Occipital lobe (tissue), 2 donors: Measurements from ENCODE around the gene IGF2. TPM values are rescaled to one million over a fixed set of nuclear protein-coding genes. Genes with fewer than 3 reads are reported as not detected.

Source experiments
- DNase-seq: peaks from one replicate; lab custom pipeline; 2025; lab: John Stamatoyannopoulos, UW
- total RNA-seq: library from RNA; depleted of rRNA; stranded (reverse); fragments of >200 nt; gene quantifications from one replicate; pipeline ENCODE4 v1.2.3, GENCODE V29; 2014

The IGF2 gene
- total RNA-seq, 1 donor from 2014 or later, result 25.6 TPM

GRCh38 chr11:2169626-2170570, 30.7 kb upstream of the IGF2 start:
- no peak for DNase-seq

- no peak for DNase-seq
Measured at GRCh38 chr11:2169005-2169378, 29.8 kb upstream of the IGF2 start.

- DNase-seq, result no peak
Measured at GRCh38 chr11:2168286-2169004, 29.3 kb upstream of the IGF2 start.

DNA sequence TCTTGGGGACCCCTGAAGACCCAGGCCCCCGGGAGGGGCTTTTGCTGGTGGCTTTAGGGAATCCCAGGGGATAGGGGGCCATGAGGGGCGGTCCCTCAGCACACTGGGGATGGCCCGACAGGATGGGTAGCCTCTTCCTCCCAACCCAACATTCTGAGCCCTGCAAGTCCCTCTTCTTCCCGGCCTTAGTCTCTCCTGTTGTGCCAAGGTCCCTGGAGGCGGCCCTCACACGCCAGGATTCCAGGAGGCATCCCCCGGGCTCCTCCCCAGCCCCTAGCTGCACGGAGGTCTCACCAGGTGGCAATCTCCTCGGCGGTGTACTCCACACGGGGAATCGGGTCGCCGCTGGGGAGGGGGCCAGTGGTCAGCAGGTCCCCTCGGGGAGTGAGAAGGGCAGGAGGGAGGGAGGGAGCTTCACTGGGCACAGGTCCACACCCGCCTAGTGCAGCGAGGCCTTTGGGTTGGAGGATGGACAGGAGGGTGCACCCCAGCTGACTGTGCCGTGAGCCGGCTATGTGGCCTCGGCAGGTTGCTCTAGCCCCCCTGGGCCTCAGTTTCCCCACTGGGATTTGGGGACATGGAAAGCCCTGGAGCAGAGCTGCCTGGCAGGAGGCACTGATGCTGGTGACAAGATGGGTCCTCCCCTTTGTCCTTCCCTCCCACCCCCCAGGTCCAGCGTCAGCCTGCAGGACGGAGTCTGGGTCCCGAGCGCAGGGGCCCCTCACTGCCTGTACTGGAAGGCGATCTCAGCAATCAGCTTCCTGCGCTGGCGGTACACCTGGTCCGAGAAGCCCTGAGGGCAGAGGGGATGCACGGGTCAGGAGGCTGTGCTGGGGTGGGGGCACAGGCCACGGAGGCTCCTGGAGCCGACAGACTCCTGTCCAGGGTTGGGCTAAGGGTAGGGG, 28.2 kb upstream of the IGF2 start:
- no peak for DNase-seq

DNA sequence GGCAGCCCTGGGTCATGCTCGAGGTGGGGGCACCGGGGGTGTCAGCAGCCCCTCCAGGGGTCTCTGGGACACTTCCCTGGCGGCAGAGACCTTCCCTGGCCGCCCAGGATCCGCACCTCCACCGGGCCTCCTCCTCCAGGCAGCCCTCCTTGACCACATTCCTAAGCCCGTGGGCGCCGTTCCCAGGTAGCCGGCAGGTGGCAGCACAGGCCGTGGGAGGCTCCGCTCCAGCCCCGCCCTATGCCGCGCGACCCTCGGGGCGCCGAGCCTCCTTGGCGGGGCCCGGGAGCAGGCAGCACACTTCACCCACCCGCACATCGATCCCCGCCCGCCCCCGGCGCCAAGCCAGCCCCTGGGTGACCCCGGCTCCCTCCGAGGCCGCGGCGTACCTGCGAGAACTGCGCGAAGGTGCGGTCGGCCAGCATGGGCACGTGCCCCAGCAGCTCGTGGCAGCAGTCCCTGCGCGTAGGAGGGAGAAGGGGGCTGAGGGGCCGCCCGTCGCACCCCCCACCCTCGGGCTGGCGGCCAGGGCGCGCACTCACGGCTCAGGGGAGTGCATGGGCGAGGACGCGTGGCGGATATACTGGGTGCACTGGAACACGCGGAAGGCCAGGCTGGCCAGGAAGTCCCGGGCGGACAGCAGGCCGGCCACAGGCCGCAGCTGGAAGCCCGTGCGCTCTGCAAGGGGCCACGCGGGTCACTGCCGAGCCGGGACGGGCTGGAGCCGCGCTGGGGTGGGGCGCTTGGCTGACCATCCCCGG, 27.1 kb upstream of the IGF2 start:
- no peak for DNase-seq

GRCh38 chr11:2165571-2165970, 26.4 kb upstream of the IGF2 start:
- DNase-seq, result no peak

- DNase-seq, result no peak
Measured at GRCh38 chr11:2164861-2165555, 25.8 kb upstream of the IGF2 start.

DNA sequence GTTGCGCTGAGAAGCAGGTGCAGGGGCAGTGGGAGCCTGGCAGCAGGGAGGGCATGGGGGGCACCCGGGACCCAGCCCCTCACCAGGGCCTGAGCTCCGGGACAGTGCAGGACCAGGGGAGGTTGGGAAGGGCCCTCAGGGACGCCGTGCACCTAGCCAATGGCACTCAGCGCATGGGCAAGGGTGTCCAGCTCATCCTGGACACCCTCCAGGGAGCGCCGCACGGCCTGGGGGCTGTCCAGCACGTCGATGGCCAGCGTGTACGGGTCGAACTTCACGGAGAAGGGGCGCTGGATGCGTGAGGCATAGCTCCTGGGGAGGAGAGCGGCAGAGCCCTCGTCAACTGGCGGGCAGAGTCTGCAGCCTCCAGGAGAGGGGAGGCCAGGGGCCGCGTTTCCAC, 24.9 kb upstream of the IGF2 start:
- DNase-seq, result no peak

DNA sequence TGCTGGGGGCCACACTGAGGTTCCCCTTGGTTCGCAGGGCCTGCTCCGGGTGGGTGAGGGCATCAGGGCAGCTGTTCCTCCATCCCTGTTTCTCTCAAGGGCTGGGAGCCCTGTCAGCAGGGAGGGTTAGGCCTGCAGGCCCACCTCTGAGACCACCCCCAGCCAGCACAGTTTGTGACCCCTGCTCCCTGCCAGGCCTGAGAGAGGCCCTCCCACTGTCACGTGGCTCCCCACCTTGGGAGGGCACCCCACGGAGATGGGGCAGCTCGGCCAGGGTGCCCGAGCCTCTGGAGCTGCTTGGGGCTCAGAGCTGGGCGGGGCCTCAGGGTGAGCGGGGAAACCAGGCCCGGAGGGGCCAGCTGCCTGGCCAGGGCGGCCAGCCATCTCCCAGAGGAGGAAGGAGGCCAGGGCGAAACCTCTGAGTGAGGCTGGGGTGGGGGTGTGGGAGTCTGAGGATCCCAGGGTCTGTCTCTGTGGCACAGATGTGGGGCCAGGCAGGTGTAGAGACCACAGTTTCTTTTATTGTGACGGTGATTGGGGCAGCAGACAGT, 24.3 kb upstream of the IGF2 start:
- no peak for DNase-seq

- no peak for DNase-seq
Measured at GRCh38 chr11:2160736-2161259, 21.6 kb upstream of the IGF2 start, which contains the start of gene INS. Gene INS, minus strand, starts transcription at chr11:2161209. Its CDS starts 238 bp downstream, at chr11:2160971.

GRCh38 chr11:2159536-2160413, 20.6 kb upstream of the IGF2 start:
- no peak for DNase-seq

GRCh38 chr11:2158966-2159365, 19.8 kb upstream of the IGF2 start:
- no peak for DNase-seq

- no peak for DNase-seq
Measured at GRCh38 chr11:2158296-2158737, 19.1 kb upstream of the IGF2 start.

DNA sequence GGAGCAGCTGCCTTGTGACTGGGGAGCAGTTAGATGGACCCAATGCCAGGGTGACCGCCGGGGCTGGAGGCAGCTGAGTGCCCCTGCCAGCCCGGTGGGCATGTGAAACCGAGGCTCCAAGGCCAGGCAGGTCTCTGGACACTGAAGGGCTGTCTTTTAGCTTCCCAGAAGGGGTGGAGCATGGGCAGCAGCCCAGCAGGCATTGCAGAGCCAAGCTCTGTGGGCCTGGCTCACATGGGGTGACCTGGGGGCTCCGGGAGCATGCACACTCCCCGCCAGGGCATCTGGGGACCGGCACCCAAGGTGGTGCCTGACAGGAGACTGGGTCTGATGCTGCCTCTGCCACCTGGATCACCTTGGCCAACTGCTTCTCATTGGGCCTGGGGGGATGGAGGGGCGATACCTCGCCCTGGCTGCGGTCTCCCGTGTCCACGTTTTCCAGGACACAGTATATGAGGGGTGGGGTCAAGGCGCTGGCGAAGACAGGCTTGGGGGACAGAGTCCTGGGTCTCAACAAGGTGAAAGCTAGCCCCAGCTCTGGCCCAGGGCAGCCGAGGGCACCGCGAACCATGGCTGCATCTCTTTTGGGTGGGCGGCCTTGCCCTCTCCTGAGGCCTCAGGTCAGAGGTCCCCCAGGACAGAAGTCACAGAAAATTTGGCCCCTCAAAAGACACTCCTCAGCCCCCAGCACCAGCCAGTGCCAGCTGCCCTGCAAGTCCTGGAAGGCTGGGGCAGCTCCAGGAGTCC, 18.3 kb upstream of the IGF2 start:
- DNase-seq, result no peak

DNA sequence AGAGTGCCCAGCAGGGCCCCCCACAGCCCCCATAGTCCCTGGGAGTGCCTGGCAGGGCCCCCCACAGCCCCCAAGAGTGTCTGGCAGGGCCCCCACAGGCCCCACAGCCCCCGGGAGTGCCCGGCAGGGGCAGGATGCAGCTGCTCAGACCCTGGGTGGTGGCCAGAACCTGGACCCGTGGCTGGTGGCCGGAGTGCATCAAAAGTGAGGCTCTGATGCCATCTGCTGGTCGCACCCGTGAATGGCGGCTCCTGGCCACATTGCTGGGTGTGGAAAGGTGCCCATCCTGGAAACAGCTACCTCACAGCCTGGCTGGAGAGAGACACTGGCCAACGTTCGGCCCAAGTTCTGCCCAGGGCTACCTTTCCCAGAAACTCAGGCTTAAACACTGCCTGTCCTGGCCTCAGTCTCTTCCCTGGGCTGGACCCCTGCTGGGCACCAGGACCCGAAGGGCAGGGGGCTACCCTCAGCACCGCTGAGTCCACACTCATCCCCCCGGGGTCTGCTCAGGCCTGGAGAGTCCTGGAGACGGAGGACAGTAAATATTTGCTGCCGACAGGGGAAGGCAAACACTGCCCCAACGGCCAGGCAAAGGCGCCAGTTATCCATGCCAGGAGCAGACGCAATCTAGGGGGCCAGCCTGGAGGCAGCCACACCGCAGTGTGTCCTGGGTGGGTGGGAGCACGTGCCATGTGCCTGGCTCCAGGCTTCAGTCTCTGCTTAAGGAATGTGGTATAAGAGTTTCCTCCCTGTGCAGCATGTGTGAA, 17.4 kb upstream of the IGF2 start:
- DNase-seq, result peak; percentile 26

DNA sequence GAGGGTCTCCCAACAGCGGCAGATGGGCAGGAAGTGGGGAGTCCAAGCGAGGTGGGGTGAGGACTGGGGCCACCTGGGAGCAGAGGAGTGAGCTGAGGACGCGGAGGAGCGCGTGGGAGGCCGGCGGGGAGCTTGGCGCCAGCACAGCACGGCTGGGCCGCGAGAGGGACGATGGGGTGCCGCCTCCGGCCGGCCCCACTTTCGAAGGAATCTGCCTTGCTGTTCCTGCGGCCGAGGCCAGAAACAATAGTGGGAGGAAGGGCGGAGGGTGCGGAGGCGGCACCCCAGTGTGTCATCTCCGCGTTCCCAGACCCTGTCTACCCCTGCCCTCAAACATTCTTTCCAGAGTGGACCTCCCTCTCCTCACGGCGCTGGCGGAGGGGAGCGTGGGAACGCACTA, 16.3 kb upstream of the IGF2 start:
- no peak for DNase-seq

DNA sequence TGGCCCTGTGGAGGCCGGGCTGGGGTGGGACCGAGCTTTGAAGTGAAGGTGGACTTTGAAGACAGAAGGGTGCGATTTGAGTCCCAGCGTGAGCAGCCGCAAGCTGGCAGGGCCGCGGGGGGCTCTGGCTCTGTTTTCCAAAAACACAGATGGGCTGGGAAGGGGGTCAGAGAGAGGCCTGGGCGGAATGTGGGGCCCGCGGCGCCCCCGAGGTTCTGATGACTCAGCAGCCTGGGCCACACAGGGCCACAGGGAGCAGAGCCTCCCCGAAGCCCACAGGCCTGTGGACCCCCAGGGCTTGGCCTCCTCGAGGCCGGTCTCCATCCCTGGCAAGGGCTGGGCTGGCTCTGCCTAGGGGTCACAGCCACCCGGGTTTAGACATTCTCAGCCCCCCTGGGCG, 15.7 kb upstream of the IGF2 start:
- no peak for DNase-seq
